OCI-LY3 (cell line): ENCODE results near the gene CPXM2.

Experiments
- H2AFZ ChIP-seq: fragments of 200-600, 300-600 bp; shearing (Covaris generic); 2 replicates; pipeline ENCODE4 v1.6.0; 2014; ENCODE audit warnings: antibody characterized with exemption, low read depth, low read length
- H3K27ac ChIP-seq: fragments of 200-600, 300-600 bp; sonication (generic); 2 replicates; pipeline ENCODE4 v1.5.1; 2014; ENCODE audit warnings: mild to moderate bottlenecking, low read length, moderate library complexity, mixed read lengths
- H3K27me3 ChIP-seq: fragments of 200-600, 300-600 bp; sonication (generic); 2 replicates; pipeline ENCODE4 v1.6.1; 2014; ENCODE audit warnings: low read depth, low read length, mixed read lengths
- H3K36me3 ChIP-seq: fragments of 200-600, 300-600 bp; sonication (generic); replicated peaks from 2 replicates; pipeline ENCODE3; 2014; ENCODE audit warnings: low read depth, low read length, mixed read lengths
- H3K4me1 ChIP-seq: fragments of 300-600, 200-600 bp; sonication (generic); 2 replicates; pipeline ENCODE4 v1.6.1; 2014; ENCODE audit warnings: low read length, mixed read lengths
- H3K4me2 ChIP-seq: fragments of 200-600, 300-600 bp; sonication (generic); 2 replicates; pipeline ENCODE4 v1.6.1; 2014; ENCODE audit warnings: low read length, mixed read lengths
- H3K4me3 ChIP-seq: fragments of 300-600, 200-600 bp; sonication (generic); 2 replicates; pipeline ENCODE4 v1.5.1; 2014; ENCODE audit warnings: antibody characterized with exemption, mild to moderate bottlenecking, low read length, moderate library complexity
- H3K79me2 ChIP-seq: fragments of 300-600, 200-600 bp; shearing (Covaris generic); 2 replicates; pipeline ENCODE4 v1.6.1; 2014; ENCODE audit warnings: mild to moderate bottlenecking, low read length, mixed read lengths
- H3K9ac ChIP-seq: fragments of 300-600, 200-600 bp; shearing (Covaris generic); 2 replicates; pipeline ENCODE4 v1.6.0; 2014; ENCODE audit warnings: mild to moderate bottlenecking, low read length, moderate library complexity
- H3K9me3 ChIP-seq: fragments of 200-600, 300-600 bp; shearing (Covaris generic); 2 replicates; pipeline ENCODE4 v1.6.1; 2014; ENCODE audit warnings: low read length, mixed read lengths; ENCODE audit not compliant: insufficient read depth
- H4K20me1 ChIP-seq: fragments of 200-600, 300-600 bp; sonication (generic); 2 replicates; pipeline ENCODE4 v1.6.1; 2016; ENCODE audit warnings: low read length, mixed read lengths; ENCODE audit not compliant: insufficient read depth
- EZH2phosphoT487 ChIP-seq: fragments of 200-600 bp; shearing (Covaris generic); IDR thresholded peaks from 2 replicates; pipeline ENCODE4 v1.6.1; 2018; ENCODE audit warnings: antibody characterized with exemption, mixed run types, low read depth
- TF ChIP-seq, protein P1 (sequence below): fragments of 200-600, 300-600 bp; sonication (generic); IDR thresholded peaks from 2 replicates; pipeline ENCODE4 v1.5.1; 2014; ENCODE audit warnings: antibody characterized with exemption, low read length, low read depth

CPXM2 gene

DNA sequence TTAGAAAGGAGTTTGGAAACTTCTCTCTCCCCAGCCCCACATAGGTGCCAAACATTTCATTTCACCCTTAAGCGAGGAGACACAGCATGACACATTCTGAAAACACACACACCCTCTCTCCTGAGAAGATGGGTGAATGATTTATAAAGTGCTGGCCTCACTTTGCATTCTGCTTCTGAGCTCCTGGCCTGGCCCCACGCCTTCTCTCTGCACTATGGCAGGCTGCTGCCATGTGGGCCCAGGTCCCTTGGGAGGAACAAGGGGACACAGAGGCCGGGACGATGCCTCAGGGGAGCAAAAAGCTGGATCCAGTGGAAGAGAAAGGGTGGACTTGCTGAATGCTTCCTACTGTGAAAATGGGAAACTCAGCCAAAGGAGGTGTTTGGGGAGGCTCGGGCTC lies 56.0 kb downstream of the CPXM2 start:
- H2AFZ ChIP-seq = no peak overlapping the region
- peak overlapping the region; percentile 37 for H3K4me2 ChIP-seq
- H4K20me1 ChIP-seq = no peaks in the 10 kb centered on the region
- H3K27ac ChIP-seq = no peak overlapping the region
- H3K79me2 ChIP-seq = no peaks in the 10 kb centered on the region
- H3K9me3 ChIP-seq = no peaks in the 10 kb centered on the region
- no peak overlapping the region for H3K4me3 ChIP-seq
- no peaks in the 10 kb centered on the region for H3K36me3 ChIP-seq
- H3K27me3 ChIP-seq = peaks cover 11% of the 10 kb centered on the region; the same call in 1 of the 2 replicates
- no peak for TF ChIP-seq EZH2phosphoT487
- TF ChIP-seq, protein P1, sequence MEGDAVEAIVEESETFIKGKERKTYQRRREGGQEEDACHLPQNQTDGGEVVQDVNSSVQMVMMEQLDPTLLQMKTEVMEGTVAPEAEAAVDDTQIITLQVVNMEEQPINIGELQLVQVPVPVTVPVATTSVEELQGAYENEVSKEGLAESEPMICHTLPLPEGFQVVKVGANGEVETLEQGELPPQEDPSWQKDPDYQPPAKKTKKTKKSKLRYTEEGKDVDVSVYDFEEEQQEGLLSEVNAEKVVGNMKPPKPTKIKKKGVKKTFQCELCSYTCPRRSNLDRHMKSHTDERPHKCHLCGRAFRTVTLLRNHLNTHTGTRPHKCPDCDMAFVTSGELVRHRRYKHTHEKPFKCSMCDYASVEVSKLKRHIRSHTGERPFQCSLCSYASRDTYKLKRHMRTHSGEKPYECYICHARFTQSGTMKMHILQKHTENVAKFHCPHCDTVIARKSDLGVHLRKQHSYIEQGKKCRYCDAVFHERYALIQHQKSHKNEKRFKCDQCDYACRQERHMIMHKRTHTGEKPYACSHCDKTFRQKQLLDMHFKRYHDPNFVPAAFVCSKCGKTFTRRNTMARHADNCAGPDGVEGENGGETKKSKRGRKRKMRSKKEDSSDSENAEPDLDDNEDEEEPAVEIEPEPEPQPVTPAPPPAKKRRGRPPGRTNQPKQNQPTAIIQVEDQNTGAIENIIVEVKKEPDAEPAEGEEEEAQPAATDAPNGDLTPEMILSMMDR = no peak
- H3K4me1 ChIP-seq = peaks cover 13% of the 10 kb centered on the region
- H3K9ac ChIP-seq = no peak overlapping the region

GRCh38 chr10:123833170-123833850 lies 58.3 kb downstream of the CPXM2 start:
- H4K20me1 ChIP-seq = no peaks in the 10 kb centered on the region
- no peak overlapping the region for H3K4me3 ChIP-seq
- H3K36me3 ChIP-seq = no peaks in the 10 kb centered on the region
- H3K9ac ChIP-seq = no peak overlapping the region
- H3K4me1 ChIP-seq = peaks cover 13% of the 10 kb centered on the region
- no peaks in the 10 kb centered on the region for H3K79me2 ChIP-seq
- no peak overlapping the region for H3K27ac ChIP-seq
- H3K9me3 ChIP-seq = no peaks in the 10 kb centered on the region
- no peak overlapping the region for H3K4me2 ChIP-seq
- no peak for TF ChIP-seq EZH2phosphoT487
- TF ChIP-seq, protein P1 = no peak
- peaks cover 9% of the 10 kb centered on the region; the same call in 1 of the 2 replicates for H3K27me3 ChIP-seq
- no peak overlapping the region for H2AFZ ChIP-seq

GRCh38 chr10:123831259-123831658 lies 60.3 kb downstream of the CPXM2 start:
- H3K27ac ChIP-seq = no peak overlapping the region
- H3K79me2 ChIP-seq = no peaks in the 10 kb centered on the region
- no peak overlapping the region for H3K4me2 ChIP-seq
- peaks cover 6% of the 10 kb centered on the region; the same call in 1 of the 2 replicates for H3K27me3 ChIP-seq
- no peak overlapping the region for H3K4me3 ChIP-seq
- TF ChIP-seq, protein P1 = no peak
- no peak for TF ChIP-seq EZH2phosphoT487
- H2AFZ ChIP-seq = no peak overlapping the region
- H3K9ac ChIP-seq = no peak overlapping the region
- no peaks in the 10 kb centered on the region for H4K20me1 ChIP-seq
- no peaks in the 10 kb centered on the region for H3K9me3 ChIP-seq
- H3K36me3 ChIP-seq = no peaks in the 10 kb centered on the region
- H3K4me1 ChIP-seq = peaks cover 13% of the 10 kb centered on the region

DNA sequence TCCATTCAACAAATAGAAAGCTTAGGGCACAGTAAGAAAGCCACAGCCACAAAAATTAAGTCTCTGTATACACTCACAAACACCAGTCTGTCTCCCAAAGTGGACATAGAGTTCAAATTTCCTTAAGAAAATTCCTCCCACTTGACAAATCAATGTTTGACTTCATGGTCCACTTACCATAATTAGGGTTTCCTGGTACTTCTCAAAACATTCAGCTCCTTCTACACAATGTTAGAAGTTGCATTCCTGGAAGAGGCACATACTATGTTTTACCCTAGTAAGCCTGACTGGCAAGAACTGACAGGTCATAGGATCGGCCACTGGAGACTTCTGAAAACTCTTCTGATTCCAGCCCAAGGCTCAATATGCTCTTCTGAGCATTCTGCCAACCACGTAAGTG lies 70.5 kb downstream of the CPXM2 start:
- H3K27ac ChIP-seq = no peak overlapping the region
- no peak overlapping the region for H3K4me2 ChIP-seq
- no peaks in the 10 kb centered on the region for H3K79me2 ChIP-seq
- TF ChIP-seq, protein P1 = no peak
- TF ChIP-seq EZH2phosphoT487 = no peak
- H3K36me3 ChIP-seq = no peaks in the 10 kb centered on the region
- no peak overlapping the region for H3K9ac ChIP-seq
- no peaks in the 10 kb centered on the region for H3K9me3 ChIP-seq
- H4K20me1 ChIP-seq = no peaks in the 10 kb centered on the region
- no peak overlapping the region for H2AFZ ChIP-seq
- no peaks in the 10 kb centered on the region for H3K4me1 ChIP-seq
- no peaks in the 10 kb centered on the region; the same call in 1 of the 2 replicates for H3K27me3 ChIP-seq
- no peak overlapping the region for H3K4me3 ChIP-seq
